GM23338 (cell line): ENCODE results near the gene SLC9B1. TPM values are rescaled to one million over a fixed set of nuclear protein-coding genes. Genes with fewer than 3 reads are reported as not detected.

Experiments
- ATAC-seq: fragments of 200-7000 bp; cut with Tn5 transposase; 3 replicates; pipeline ENCODE4 v1.9.1; 2020
- DNase-seq: peaks from one replicate; pipeline ENCODE4 v3.0.0-alpha.2; 2015; ENCODE audit warnings: low spot score
- H2AFZ ChIP-seq: fragments of 200-600 bp; sonication (generic); 2 replicates; pipeline ENCODE4 v1.8.0; 2016; ENCODE audit warnings: antibody characterized with exemption, mild to moderate bottlenecking, moderate library complexity
- H3F3A ChIP-seq: fragments of 200-600 bp; sonication (generic); replicated peaks from 2 replicates; pipeline ENCODE4 v1.8.0; 2017; ENCODE audit warnings: antibody characterized with exemption, mixed run types, low read depth
- H3K27ac ChIP-seq: fragments of 200-600 bp; sonication (generic); 2 replicates; pipeline ENCODE4 v1.6.1; 2016; ENCODE audit warnings: low read depth
- H3K27me3 ChIP-seq: fragments of 200-600 bp; sonication (generic); 2 replicates; pipeline ENCODE4 v1.8.0; 2016; ENCODE audit warnings: mild to moderate bottlenecking, mixed run types, moderate library complexity; ENCODE audit not compliant: insufficient read depth
- H3K36me3 ChIP-seq: fragments of 200-600 bp; sonication (generic); 2 replicates; pipeline ENCODE4 v1.8.0; 2016; ENCODE audit warnings: mild to moderate bottlenecking; ENCODE audit not compliant: insufficient read depth
- H3K4me1 ChIP-seq: fragments of 200-600 bp; sonication (generic); 2 replicates; pipeline ENCODE4 v1.8.0; 2016; ENCODE audit warnings: mild to moderate bottlenecking, moderate library complexity; ENCODE audit not compliant: insufficient read depth
- H3K4me2 ChIP-seq: fragments of 200-600 bp; sonication (generic); 2 replicates; pipeline ENCODE4 v1.7.1; 2017; ENCODE audit warnings: mixed run types
- H3K4me3 ChIP-seq: fragments of 200-600 bp; sonication (generic); 2 replicates; pipeline ENCODE4 v1.6.1; 2016; ENCODE audit warnings: mixed run types
- H3K79me2 ChIP-seq: fragments of 200-600 bp; sonication (generic); replicated peaks from 2 replicates; pipeline ENCODE4 v1.8.0; 2017; ENCODE audit warnings: mild to moderate bottlenecking; ENCODE audit not compliant: insufficient read depth
- H3K9me2 ChIP-seq: fragments of 200-600 bp; sonication (generic); 2 replicates; pipeline ENCODE4 v1.8.0; 2017; ENCODE audit not compliant: insufficient read depth
- H4K20me1 ChIP-seq: fragments of 200-600 bp; sonication (generic); replicated peaks from 2 replicates; pipeline ENCODE4 v1.8.0; 2017; ENCODE audit warnings: mild to moderate bottlenecking; ENCODE audit not compliant: insufficient read depth
- H3K27ac Mint-ChIP-seq: 2 replicates; pipeline ENCODE4 v1.8.0; 2020; ENCODE audit warnings: inconsistent platforms, mild to moderate bottlenecking, moderate library complexity, mixed read lengths
- H3K27me3 Mint-ChIP-seq: 3 replicates; pipeline ENCODE4 v1.8.0; 2022; ENCODE audit warnings: low read depth, mild to moderate bottlenecking, moderate library complexity, mixed read lengths, inconsistent platforms; ENCODE audit not compliant: insufficient read depth, poor library complexity
- H3K36me3 Mint-ChIP-seq: 3 replicates; pipeline ENCODE4 v1.8.0; 2021; ENCODE audit warnings: low read depth, mild to moderate bottlenecking, inconsistent platforms, moderate library complexity, mixed read lengths
- H3K4me1 Mint-ChIP-seq: 3 replicates; pipeline ENCODE4 v1.8.0; 2020; ENCODE audit warnings: mild to moderate bottlenecking, inconsistent platforms, mixed read lengths
- H3K4me3 Mint-ChIP-seq: 3 replicates; pipeline ENCODE4 v1.8.0; 2021; ENCODE audit warnings: moderate library complexity, mild to moderate bottlenecking, inconsistent platforms, mixed read lengths
- H3K9me3 Mint-ChIP-seq: 3 replicates; pipeline ENCODE4 v1.8.0; 2020; ENCODE audit warnings: moderate library complexity, mild to moderate bottlenecking, inconsistent platforms, mixed read lengths
- CREB1 ChIP-seq: fragments of 250-450 bp; sonication (Bioruptor Pico); IDR thresholded peaks from 2 replicates; pipeline ENCODE4 v1.5.0; 2020; ENCODE audit warnings: low read depth, mild to moderate bottlenecking, moderate library complexity
- EZH2 ChIP-seq: fragments of 200-600 bp; sonication (generic); IDR thresholded peaks from one replicate; pipeline ENCODE4 v1.8.0; 2017; ENCODE audit warnings: antibody characterized with exemption, mild to moderate bottlenecking, low read depth; ENCODE audit not compliant: unreplicated experiment
- EZH2phosphoT487 ChIP-seq: fragments of 200-600 bp; sonication (generic); IDR thresholded peaks from one replicate; pipeline ENCODE4 v1.8.1; 2018; ENCODE audit warnings: antibody characterized with exemption; ENCODE audit not compliant: unreplicated experiment
- JUNB ChIP-seq: IDR thresholded peaks from one replicate; pipeline ENCODE4 v1.6.1; 2016; ENCODE audit warnings: antibody characterized with exemption; ENCODE audit not compliant: unreplicated experiment
- POLR2AphosphoS5 ChIP-seq: IDR thresholded peaks from 2 replicates; pipeline ENCODE4 v1.6.1; 2016; ENCODE audit warnings: antibody characterized with exemption, low read depth
- STAT1 ChIP-seq: IDR thresholded peaks from one replicate; pipeline ENCODE4 v1.6.1; 2016; ENCODE audit warnings: antibody characterized with exemption; ENCODE audit not compliant: unreplicated experiment
- polyA plus RNA-seq: library from polyadenylated mRNA; unstranded; fragments of >200 nt; fragmentation: Nextera tagmentation; extraction: Ambion mirVana; gene quantifications from 2 replicates; pipeline ENCODE4 v1.2.1, GENCODE V29; 2016
- total RNA-seq: library from RNA; depleted of rRNA; stranded (reverse); fragments of >200 nt; shearing (Covaris generic); gene quantifications from 2 replicates; pipeline ENCODE4 v1.2.3, GENCODE V29; 2014
- TF ChIP-seq, protein P1 (sequence below): IDR thresholded peaks from one replicate; pipeline ENCODE4 v1.6.1; 2018; ENCODE audit warnings: antibody characterized with exemption; ENCODE audit not compliant: unreplicated experiment
- TF ChIP-seq, protein P2 (sequence below), 2 experiments: fragments of 200-600 bp in 1 of 2; sonication (generic) in 1 of 2; conservative IDR thresholded peaks; 2 replicates each; pipeline versions ENCODE4 v1.5.1 to v1.6.1; 2016 to 2017; ENCODE audit warnings: antibody characterized with exemption in 2 of 2, low read depth in 2 of 2, mild to moderate bottlenecking in 2 of 2, moderate library complexity in 1 of 2

Gene SLC9B1
- total and polyA plus RNA-seq, 2 experiments from 2014 or later, result 0.66 to 0.80 TPM

DNA sequence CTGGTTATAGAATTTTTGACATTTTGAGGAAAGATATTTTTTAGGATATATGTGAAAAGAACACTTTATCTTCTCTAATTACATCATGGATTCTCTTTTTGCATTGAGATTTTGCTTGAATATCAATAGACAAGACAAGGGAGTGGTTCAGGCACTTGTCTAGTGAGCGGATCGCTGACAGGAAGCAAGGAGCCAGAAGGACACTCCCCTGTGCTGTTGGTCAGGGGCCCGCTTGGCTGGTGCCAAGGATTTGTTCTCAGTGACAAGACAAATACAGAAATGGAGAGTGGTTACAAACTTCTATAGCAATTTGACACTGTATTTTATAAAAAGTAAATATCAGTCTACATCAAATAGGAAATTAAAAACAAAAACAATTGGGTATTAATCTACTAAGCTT lies 60.0 kb downstream of the SLC9B1 start:
- Mint-ChIP-seq H3K4me1 (no peaks in the 10 kb centered on the region), H3K27me3 (no peaks in the 10 kb centered on the region), H3K27ac (no peak overlapping the region), H3K4me3 (no peak overlapping the region), H3K36me3 (no peaks in the 10 kb centered on the region), H3K9me3 (peaks cover 8% of the 10 kb centered on the region; the same call in 2 of the 3 replicates)
- Histone ChIP-seq H3K36me3 (no peaks in the 10 kb centered on the region), H3K4me2 (no peak overlapping the region), H3K79me2 (no peaks in the 10 kb centered on the region), H3K4me3 (no peak overlapping the region), H3K27ac (no peak overlapping the region), H2AFZ (no peak overlapping the region), H3K4me1 (no peaks in the 10 kb centered on the region), H4K20me1 (no peaks in the 10 kb centered on the region), H3K9me2 (no peaks in the 10 kb centered on the region), H3F3A (no peaks in the 10 kb centered on the region), H3K27me3 (no peaks in the 10 kb centered on the region)
- TF ChIP-seq JUNB (no peak), POLR2AphosphoS5 (no peak), STAT1 (no peak)
- TF ChIP-seq, protein P1, sequence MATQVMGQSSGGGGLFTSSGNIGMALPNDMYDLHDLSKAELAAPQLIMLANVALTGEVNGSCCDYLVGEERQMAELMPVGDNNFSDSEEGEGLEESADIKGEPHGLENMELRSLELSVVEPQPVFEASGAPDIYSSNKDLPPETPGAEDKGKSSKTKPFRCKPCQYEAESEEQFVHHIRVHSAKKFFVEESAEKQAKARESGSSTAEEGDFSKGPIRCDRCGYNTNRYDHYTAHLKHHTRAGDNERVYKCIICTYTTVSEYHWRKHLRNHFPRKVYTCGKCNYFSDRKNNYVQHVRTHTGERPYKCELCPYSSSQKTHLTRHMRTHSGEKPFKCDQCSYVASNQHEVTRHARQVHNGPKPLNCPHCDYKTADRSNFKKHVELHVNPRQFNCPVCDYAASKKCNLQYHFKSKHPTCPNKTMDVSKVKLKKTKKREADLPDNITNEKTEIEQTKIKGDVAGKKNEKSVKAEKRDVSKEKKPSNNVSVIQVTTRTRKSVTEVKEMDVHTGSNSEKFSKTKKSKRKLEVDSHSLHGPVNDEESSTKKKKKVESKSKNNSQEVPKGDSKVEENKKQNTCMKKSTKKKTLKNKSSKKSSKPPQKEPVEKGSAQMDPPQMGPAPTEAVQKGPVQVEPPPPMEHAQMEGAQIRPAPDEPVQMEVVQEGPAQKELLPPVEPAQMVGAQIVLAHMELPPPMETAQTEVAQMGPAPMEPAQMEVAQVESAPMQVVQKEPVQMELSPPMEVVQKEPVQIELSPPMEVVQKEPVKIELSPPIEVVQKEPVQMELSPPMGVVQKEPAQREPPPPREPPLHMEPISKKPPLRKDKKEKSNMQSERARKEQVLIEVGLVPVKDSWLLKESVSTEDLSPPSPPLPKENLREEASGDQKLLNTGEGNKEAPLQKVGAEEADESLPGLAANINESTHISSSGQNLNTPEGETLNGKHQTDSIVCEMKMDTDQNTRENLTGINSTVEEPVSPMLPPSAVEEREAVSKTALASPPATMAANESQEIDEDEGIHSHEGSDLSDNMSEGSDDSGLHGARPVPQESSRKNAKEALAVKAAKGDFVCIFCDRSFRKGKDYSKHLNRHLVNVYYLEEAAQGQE, result no peak
- DNase-seq, result no peak
- no peak for ATAC-seq

DNA sequence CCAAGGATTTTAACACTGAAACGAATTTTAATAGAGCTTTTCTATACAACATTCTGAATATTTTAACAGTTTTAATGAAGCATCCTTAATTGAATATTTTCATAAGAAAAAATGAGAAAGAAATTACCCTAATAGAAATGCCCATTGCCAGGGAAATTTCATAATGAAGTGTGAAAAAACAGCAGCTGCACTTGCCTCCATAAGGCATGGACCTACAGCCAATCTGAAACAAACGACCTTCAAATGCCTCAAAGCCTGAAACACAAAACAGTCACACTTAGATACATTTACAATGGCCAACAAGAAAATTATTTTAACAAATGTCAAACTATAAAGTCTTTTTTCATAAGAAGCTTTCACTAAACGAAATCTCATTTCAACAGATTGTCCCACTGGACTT lies 74.4 kb downstream of the SLC9B1 start:
- H4K20me1 ChIP-seq, result no peaks in the 10 kb centered on the region
- TF ChIP-seq EZH2phosphoT487, result no peak
- TF ChIP-seq EZH2, result no peak
- no peak for TF ChIP-seq JUNB
- TF ChIP-seq CREB1 (CRISPR knock-in tag), result no peak
- TF ChIP-seq, protein P2, sequence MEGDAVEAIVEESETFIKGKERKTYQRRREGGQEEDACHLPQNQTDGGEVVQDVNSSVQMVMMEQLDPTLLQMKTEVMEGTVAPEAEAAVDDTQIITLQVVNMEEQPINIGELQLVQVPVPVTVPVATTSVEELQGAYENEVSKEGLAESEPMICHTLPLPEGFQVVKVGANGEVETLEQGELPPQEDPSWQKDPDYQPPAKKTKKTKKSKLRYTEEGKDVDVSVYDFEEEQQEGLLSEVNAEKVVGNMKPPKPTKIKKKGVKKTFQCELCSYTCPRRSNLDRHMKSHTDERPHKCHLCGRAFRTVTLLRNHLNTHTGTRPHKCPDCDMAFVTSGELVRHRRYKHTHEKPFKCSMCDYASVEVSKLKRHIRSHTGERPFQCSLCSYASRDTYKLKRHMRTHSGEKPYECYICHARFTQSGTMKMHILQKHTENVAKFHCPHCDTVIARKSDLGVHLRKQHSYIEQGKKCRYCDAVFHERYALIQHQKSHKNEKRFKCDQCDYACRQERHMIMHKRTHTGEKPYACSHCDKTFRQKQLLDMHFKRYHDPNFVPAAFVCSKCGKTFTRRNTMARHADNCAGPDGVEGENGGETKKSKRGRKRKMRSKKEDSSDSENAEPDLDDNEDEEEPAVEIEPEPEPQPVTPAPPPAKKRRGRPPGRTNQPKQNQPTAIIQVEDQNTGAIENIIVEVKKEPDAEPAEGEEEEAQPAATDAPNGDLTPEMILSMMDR (conservative IDR thresholded peaks at IDR 0.05; ENCODE audit: low read depth in 2 of 2), result no peak
- TF ChIP-seq, protein P1, result no peak
- H3K9me2 ChIP-seq, result no peaks in the 10 kb centered on the region
- no peak overlapping the region for H2AFZ ChIP-seq
- no peaks in the 10 kb centered on the region for H3K36me3 ChIP-seq
- ATAC-seq (no peak), DNase-seq (no peak)
- no peak overlapping the region for H3K27ac ChIP-seq
- Mint-ChIP-seq H3K27me3 (no peaks in the 10 kb centered on the region), H3K27ac (no peak overlapping the region), H3K4me1 (no peaks in the 10 kb centered on the region), H3K4me3 (no peak overlapping the region), H3K9me3 (no peaks in the 10 kb centered on the region), H3K36me3 (no peaks in the 10 kb centered on the region)
- H3K27me3 ChIP-seq, result peaks cover 7% of the 10 kb centered on the region
- H3K79me2 ChIP-seq, result no peaks in the 10 kb centered on the region
- no peaks in the 10 kb centered on the region for H3K4me1 ChIP-seq
- no peaks in the 10 kb centered on the region for H3F3A ChIP-seq
- H3K4me2 ChIP-seq, result no peak overlapping the region
- no peak overlapping the region for H3K4me3 ChIP-seq
